22Rv1 (cell line): Measurements from ENCODE around the gene PLCB1.

ENCODE experiments used
- H3K27ac ChIP-seq: fragments of 450-650 bp; 2 replicates; pipeline ENCODE4 v1.5.1; 2017
- ZFX ChIP-seq: fragments of 450-650 bp; IDR thresholded peaks from 2 replicates; pipeline ENCODE4 v1.6.1; 2017; ENCODE audit warnings: antibody characterized with exemption, borderline replicate concordance
- TF ChIP-seq, protein P1 (sequence below): fragments of 450-650 bp; IDR thresholded peaks from 2 replicates; pipeline ENCODE4 v1.5.1; 2017; ENCODE audit warnings: mild to moderate bottlenecking

Gene PLCB1

DNA sequence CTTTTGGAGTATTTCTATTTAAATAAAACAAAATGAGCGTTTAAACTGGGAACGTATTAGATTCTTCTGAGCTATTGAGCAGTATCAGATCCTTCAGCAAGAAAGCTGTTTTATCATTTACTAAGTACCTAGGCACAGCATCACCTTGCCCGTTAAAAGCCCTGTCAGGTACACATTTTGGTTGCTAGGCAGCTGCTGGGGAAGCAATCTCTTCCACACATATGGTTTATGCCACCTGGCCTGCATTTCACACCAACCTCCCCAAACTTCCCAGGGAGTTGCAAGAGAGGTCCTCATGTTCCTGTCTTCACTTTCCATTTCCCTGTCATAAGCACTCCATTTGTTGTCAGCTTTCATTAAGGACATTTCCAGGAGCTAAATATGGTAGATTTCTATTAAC is 400.1 kb downstream of the PLCB1 start:
- TF ChIP-seq, protein P1, sequence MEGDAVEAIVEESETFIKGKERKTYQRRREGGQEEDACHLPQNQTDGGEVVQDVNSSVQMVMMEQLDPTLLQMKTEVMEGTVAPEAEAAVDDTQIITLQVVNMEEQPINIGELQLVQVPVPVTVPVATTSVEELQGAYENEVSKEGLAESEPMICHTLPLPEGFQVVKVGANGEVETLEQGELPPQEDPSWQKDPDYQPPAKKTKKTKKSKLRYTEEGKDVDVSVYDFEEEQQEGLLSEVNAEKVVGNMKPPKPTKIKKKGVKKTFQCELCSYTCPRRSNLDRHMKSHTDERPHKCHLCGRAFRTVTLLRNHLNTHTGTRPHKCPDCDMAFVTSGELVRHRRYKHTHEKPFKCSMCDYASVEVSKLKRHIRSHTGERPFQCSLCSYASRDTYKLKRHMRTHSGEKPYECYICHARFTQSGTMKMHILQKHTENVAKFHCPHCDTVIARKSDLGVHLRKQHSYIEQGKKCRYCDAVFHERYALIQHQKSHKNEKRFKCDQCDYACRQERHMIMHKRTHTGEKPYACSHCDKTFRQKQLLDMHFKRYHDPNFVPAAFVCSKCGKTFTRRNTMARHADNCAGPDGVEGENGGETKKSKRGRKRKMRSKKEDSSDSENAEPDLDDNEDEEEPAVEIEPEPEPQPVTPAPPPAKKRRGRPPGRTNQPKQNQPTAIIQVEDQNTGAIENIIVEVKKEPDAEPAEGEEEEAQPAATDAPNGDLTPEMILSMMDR: no peak
- TF ChIP-seq ZFX: no peak
- H3K27ac ChIP-seq: no peak overlapping the region

DNA sequence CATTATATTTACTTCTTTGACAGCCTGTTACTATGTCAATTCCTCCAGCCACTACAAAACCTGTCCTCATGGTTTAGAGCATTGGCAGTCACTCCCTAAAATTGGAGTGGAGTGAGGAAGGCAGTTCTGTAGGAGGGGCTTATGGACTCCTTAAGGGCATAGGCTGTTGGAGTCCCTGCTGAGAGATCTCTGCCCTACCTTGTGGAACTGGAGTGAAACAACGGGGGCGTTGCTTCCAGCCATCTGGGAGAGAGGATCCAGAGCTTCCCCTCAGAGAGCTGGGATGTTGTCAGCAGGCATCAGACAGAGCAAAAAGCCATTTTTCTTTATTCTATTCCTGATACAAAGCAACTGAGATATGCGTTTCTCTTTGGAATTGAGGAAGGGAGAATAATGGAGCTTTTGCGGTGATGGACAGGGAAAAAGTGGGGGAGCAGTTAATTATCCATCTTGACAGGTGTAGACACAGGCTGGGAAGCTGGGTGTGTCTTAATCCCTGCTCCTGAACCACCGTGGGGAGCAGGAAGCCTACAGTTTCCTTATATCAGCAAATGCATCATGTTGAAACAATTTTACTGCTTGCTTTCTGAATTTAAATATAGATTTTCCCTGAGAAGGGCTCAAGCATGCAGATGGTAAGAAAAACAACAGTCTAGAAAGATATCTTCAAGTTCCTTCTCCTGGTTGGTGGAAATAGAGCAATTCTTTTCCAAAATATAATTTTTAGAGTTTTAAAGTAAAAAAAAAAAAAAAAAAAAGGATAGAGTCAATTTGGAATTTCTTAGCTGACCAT is 402.5 kb downstream of the PLCB1 start:
- no peak overlapping the region for H3K27ac ChIP-seq
- TF ChIP-seq ZFX: no peak

DNA sequence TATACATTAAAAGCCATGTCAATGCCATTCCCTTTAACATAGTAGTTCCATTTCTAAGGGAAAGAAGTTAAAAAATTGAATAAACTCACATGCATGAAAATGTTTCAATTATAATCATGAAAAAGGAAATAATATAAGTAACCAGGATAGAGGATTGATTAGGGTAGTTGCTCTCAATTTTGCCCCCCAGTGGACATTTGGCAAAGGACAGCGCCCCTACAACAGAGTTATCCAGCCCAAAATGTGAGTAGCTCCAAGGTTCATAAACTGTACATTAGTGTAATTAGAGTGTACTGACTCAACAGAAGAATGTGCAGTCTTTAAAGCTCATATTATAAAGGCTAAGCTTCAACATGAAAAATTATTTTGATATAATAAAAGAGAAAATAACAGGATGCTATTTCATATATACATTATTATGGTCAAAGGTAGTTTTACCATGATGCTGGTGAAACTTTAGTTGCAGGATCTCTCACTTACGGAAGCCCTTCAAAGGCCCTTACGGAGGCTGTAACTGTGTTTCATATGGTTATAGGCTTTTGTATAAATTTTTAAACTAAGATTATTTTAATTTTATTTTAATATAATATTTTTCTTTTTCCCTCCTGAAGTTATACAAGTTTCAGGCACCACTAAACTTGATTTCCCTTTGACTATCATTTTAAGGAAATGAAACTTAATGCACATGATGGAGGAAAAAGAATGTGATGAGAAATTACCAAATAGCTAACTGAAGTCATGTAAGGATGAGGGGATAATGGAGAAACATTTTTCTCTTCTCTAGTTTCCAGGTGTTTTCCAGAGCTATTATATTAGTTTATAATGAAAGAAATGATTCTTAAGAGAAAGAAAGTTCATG is 403.6 kb downstream of the PLCB1 start:
- TF ChIP-seq, protein P1: peak; percentile 49
- no peak for TF ChIP-seq ZFX
- H3K27ac ChIP-seq: no peak overlapping the region

DNA sequence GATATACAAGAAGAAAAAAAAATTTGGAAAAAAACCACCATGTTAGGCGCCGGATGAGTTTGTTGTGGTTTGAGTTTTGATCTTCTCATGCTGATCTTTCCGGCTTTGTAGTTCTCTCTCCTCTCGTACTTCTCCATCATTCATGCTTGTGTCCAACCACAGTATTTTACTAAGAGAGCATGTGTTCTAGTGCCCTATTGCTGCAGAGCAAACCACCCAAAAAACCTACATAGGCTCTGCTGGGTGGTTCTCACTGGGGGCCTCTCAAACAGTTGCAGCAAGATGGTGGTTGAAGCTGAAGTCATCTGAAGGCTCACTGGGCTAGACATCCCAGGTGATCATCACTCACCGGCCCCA is 404.2 kb downstream of the PLCB1 start:
- TF ChIP-seq ZFX: no peak
- TF ChIP-seq, protein P1: no peak

DNA sequence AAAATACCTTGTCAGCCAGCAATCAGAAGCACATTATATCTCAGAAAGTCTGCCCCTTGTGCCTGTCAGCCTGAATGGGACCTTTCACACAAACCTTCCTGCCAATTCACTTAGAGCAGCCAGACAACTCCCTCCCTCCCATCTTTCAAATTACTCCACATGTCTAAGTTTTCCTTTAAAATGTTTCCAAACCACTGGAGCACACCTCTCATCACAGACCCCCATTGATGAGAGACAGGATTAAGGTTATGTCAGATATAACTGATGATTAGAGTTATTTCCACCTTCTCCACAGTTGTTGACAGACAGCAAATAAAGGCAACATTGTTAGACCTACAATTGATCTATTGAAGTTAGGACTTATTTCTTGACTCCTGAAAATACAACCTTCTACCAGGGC is 408.4 kb downstream of the PLCB1 start:
- no peak overlapping the region for H3K27ac ChIP-seq
- TF ChIP-seq, protein P1: no peak
- no peak for TF ChIP-seq ZFX

More for the DNA sequence above, 404.2 kb downstream of the PLCB1 start:
- H3K27ac ChIP-seq: no peak overlapping the region

DNA sequence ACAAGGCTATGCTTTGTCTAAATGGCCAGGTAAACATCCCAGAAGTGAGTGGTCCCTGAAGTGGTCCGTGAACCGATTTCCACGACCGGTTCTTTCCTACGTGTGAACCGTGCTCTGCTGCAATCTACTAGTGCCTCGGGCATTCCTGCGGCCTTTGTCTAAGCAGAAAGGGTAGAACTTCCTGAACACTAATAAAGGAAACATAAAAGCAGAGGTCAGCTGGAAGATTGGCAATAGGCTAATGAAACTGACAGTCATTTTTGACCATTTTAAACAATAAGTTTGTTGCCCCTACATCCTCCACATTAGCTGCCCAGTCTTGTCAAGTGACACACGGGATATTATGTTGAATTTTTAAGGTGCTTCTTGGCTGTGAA is 410.0 kb downstream of the PLCB1 start:
- no peak for TF ChIP-seq ZFX
- TF ChIP-seq, protein P1: no peak
- H3K27ac ChIP-seq: no peak overlapping the region

DNA sequence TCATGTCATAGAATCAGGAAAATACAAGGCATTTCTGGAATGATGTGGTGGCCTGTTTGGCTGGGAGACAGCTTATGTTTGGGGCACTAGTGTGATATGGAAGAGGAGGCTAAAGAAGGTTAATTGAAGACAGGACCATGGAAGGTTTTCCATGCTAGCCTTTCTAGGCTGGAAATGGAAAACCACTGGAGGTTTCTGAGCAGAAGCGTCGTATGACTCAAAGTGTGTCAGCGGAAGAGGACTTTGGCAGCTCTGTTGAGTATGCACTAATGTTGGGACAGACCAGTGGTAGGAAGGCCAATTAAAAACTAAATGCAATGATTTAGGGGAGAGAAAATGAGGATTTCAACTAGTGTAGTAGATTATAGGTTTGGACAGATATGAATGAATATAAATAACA is 413.1 kb downstream of the PLCB1 start:
- TF ChIP-seq ZFX: no peak
- TF ChIP-seq, protein P1: no peak
- H3K27ac ChIP-seq: no peak overlapping the region
